ENCODE measurements around the gene METTL17.

- TF ChIP-seq CTCF (IDR thresholded peaks at IDR 0.05): no peak
- TF ChIP-seq ZFX (IDR thresholded peaks at IDR 0.05; ENCODE audit: borderline replicate concordance): no peak
These were observed 47.4 kb downstream of the METTL17 start for GRCh38 chr14:21037156-21037555.

All from 22Rv1 (cell line).